Pulmonary artery endothelial cell (primary cell): Measurements from ENCODE around the gene LEFTY2. TPM values are rescaled to one million over a fixed set of nuclear protein-coding genes. Genes with fewer than 3 reads are reported as not detected.
"Not testable (repeated sequence)": the region's sequence is repeated elsewhere in the genome, so short reads cannot be mapped to it uniquely, and the experiment has no call there.

ENCODE experiments used
- DNase-seq: peaks from one replicate; pipeline ENCODE4 v3.0.0-alpha.2; 2011; ENCODE audit warnings: low read depth, low spot score
- total RNA-seq: library from RNA; depleted of rRNA; stranded (reverse); fragments of >200 nt; gene quantifications from 2 replicates; pipeline ENCODE4 v1.2.3, GENCODE V29; 2014

Gene LEFTY2
- total RNA-seq, 1 donor from 2014 or later = 0.26 TPM

DNA sequence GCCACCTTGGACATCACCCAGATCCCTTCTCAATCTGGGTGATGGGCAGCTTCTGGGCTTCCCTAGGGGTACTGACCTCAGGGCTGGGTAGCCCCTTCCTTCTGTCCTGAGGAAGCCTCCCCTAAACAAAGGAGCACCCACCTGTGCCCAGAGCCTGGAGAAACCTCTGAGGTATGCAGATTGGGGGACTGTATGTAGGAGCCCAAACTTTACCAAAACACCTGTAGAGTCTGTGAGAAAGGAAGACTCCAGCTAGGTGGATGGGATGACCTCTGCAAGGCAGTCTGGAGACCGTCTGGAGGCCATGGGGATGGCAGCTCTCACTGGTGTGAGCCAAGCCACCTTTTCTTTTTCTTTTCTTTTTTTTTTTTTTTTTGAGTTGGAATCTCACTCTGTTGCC is 13.7 kb upstream of the LEFTY2 start:
- no peak for DNase-seq

DNA sequence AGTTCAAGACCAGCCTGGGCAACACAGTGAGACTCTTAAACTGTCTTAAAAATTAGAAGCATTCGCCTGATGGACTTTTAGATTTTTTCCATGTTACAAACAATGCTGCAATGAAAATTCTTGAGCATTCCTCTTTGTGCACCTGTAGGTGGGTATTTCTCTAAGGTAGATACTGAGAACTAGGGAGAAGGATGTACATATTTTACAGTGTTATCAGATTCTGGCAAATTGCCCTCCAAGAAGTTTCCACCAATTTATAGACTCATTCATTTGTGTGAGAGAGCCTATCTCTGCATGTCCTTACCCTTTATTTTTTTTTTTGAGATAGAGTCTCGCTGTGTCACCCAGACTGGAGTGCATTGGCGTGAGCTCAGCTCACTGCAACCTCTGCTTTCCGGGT is 12.3 kb upstream of the LEFTY2 start:
- no peak for DNase-seq

DNA sequence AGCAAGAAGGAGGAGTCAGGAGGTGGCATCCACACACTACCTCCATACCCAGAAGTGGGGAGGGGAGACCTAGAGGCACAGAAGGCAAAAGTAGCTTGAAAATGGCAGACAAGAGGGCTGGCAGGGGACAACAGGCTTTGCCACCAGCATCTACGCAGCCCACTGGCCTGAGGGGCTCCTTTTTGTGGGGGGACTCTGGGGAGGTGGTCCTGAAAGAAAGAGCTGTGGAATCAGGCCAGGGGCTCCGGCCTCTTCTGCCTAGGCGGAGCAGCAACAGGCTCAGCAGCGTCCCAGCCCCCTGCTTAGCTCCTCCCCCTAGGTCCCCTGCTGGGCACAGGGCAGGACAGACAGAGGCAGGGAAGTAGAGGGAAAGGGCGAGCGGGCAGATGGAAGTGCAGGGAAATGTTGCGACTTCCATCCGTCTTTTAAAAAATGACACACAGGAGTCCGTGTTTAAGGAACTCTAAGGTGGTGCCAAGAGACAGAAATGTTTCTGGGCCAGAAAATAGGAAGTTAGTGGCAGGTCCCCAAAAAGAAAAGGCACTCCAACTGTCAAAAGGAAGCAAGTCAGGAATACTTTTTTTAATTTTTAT is 10.0 kb upstream of the LEFTY2 start:
- no peak for DNase-seq

DNA sequence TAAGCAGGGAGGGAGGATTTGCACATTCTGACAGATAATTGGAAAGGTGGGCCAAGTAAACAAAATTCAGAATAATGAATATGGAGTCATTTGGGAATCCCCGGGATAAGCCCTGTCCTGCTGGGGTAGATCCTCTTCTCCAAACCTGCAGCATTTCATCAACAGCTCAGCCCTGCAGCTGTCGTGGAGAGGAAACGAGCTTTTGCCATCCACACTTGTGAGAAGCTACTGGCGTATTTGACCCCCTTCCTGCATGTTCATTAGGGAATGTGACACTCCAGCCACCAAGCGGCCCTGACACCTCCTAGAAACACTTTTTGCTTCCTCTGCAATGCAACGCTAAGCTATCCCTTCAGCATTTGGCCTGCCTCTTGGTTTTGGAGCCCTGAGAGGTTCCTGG is 8.0 kb upstream of the LEFTY2 start:
- no peak for DNase-seq

DNA sequence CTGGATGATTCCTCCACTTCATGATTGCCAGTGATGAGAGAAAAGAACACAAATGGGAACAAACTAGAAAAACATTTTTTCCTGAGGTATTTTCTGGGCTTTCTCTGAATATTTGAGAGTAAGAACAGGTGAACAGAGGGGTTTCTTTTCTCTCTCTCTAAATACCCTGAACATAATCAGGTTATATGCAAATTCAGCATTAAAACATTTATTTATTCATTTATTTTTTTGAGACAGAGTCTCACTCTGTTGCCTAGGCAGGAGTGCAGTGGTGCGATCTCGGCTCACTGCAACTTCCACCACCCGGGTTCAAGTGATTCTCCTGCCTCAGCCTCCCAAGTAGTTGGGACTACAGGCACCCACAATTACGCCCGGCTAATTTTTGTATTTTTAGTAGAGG is 5.8 kb upstream of the LEFTY2 start:
- DNase-seq = no peak

DNA sequence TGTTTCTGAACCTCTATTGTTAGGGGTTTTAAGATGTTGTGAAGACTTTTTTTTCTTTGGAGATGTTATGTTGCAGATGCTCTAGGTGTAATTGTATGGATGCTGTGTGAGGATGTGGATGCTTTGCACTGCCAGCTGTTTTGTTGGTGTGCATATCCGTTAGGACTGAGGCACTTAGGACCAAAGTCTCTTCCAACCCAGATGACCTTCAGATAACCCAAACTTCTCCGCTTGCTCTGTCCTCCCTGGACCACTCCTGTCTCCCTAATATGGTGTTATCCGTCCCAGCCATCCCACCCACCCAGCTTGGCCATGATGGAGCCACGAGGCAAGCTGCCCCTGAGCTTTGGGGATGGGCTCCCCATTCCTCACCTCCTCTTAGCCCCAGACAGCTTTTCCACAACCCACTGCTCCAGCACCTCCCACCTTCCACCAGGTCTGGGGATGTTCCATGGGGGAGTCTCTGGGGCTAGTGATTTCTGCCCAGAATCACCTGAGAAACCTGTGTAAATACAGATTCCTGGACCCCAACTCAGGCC is 5.1 kb upstream of the LEFTY2 start:
- no peak for DNase-seq

DNA sequence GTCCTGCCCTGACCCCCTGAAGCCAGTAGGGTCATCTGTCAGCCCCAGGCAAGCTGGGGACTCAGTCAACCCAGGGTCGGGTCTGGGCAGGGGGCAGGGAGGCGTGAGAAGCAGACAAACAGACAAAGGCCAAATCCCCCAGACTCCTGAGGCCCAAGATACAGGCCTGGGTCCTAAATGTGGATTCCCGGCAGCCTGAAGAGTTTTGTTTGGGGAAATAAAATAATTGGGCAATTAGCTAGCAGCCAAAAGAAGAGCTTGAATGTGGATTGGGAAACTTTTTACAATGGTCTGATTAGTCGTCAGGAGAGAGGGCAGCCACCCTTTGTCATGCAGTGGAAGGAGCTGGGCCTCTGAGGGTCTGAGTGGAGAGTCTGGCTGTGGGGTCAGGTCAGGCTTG is 4.5 kb upstream of the LEFTY2 start:
- DNase-seq = no peak

DNA sequence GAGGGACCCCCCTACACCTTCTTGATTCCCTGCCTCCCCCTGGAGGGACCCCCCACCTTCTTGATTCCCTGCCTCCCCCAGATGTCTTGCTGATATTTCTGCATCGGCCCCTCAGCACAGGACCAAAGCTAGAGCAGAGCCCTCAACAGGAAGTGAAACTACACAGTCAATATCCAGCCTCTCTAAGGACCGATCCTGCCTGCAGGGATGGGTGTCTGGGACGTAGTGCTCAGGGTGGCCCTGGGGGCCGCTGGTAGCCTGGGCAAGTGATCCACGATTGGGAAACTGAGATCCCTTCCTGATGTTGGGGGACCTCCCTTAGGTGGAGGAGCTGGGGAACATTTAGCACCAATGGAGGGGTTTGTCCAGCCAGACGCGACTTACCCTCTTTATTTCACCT is 3.9 kb upstream of the LEFTY2 start:
- no peak for DNase-seq

DNA sequence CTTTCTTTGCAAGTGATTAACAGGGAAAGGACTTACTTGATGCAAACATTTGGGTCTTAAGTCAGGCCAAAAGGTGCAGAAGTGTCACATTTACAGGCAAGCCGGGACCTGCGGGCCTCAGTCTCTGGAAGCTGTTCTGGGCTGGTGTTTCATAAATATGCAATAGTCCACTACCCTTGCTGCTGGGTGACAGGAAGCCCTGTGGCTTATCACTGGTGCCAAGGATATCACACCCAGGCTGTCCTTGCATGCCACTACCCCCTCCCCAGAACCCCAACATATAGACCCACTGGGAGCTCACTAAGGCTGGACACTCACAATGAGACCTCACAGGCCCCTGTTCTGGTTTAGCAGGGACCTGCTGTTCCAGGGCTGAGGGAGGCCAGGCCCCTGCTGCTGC is 3.4 kb upstream of the LEFTY2 start:
- no peak for DNase-seq

DNA sequence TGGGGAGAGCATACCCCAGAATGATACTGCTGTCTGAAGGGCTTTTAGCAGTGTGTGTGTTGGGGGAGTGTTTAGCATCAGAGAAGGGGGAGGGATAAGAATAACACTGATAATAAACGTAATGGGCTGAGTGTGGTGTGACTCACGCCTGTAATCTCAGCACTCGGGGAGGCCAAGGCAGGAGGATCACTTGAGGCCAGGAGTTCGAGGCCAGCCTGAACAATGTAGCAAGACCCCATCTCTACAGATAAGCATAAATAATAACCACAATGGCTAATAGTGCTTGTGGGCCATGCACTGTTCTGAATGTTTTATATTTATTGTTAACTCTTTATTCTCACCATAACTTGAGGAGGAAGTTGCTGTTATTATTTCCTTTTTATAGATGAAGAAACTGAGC is 2.6 kb upstream of the LEFTY2 start:
- DNase-seq = no peak

DNA sequence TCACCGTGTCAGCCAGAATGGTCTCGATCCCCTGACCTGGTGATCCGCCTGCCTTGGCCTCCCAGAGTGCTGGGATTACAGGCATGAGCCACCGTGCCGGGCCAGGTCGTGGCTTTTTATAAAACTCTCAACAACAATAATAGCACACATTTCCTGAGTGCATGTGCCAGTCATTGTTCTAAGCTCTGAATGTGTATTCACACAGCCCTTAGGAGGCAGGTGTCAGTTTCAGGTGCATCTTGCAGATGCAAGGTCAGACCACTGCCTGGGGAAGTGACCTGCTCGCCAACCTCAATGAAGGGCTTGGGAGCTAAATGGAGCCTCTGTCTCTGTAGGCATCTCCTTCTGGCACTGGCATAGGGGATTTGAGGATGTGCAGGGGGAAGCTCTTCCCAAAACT is 1.6 kb upstream of the LEFTY2 start:
- peak; percentile 50 for DNase-seq

DNA sequence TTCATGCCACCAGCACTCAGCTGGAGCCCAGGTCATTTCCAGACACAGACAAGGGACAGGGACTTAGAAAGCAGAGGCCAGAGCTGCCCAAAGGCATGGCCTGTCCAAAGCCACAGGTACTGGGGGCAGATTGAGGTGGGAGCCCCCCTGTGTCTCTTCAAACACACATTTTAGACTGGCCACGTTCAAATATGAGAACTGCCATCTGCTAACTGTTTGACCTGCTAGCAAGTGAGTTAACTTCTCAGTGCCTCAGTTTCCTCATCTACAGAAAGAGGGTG is 862 bp upstream of the LEFTY2 start:
- no peak for DNase-seq

DNA sequence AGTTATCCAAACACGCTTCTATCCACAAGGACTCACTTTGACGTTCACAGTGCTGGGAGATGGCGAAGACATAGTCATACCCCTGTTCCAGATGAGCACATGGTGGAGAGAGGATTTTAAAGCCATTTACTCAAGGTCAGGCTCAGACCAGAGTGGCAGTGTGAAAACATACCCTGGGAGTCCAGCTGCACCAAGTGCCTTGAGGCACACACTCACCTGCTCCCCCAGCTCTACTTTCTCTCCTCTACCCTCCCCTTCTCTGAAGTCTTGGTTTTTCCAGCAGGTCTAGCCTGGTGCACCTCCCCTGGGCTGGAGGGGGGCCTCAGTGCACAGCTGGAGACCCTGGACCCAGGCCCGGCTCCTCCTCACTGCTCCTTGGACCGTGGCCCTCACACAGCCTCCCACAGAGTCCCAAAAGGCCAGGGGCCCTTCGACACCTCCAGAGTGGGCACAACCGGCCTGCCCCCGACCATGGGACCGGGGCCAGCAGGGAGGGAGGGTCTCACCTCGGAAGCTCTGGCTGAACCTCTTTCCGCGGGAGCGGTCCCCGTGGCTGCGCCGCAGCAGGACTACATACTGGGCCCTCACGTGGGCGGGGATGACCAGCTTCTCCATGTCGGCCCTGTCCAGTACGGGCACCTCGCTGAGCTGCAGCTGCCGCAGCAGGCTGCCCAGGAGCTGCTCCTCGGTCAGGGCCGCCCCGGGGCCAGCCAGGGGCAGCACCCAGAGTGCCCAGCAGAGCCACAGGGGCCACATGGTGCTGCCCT is 452 bp downstream of the LEFTY2 start:
- DNase-seq = no peak

DNA sequence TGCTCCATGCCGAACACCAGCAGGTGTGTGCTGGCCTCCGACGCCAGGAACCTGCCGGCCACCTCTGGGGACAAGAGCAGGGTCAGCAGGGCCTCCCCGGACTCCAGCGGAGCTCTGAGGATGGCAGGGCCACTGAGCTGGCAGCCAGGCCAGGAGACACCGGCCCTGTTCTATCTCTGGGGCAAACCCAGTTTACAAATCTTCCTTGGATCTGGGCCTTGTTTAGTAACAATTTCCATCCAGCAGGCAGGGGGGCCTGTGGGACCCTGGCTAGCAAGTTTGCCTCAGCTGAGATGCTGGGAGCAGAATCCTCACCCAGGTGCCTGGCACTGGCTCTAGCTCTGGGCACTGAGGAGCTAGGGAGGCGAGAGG is 1.1 kb downstream of the LEFTY2 start:
- not testable (repeated sequence) for DNase-seq

DNA sequence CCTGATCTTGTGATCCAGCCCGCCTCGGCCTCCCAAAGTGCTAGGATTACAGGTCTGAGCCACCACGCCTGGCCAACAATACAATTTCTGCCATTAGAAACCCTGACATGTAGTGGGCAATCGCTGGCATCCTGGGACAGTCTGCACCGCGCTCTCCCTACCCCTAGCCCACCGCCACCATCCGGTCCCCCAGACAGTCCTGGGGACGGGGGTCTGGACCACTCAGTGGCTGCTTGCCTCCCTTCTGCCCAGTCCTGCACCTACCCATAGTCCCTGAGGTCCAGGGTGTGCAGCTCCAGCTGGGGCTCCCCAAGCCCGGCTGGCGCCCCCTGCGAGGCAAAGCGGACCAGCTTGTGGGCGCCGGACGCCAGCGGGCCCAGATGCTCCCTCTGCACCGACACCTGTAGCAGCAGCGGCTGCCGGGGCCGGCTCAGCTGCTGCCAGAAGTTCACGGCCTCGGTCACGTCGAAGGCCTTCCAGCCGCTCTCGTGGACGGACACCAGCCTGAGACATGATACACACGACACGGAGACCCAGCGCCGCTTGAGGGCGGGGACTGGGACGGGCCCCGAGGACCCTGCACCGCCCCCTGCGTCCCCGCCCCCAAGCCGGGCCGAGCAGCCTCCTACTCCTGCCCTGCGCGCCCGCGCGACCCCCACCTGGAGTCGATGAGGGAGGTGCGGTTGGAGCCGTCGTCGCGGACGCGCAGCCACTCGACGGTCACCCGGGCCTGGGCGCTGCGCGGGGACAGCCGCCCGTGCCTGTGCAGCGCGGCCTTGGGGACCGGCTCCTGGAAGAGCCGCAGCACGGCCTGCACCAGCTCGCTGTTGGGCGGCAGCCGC is 1.7 kb downstream of the LEFTY2 start:
- DNase-seq = not testable (repeated sequence)

DNA sequence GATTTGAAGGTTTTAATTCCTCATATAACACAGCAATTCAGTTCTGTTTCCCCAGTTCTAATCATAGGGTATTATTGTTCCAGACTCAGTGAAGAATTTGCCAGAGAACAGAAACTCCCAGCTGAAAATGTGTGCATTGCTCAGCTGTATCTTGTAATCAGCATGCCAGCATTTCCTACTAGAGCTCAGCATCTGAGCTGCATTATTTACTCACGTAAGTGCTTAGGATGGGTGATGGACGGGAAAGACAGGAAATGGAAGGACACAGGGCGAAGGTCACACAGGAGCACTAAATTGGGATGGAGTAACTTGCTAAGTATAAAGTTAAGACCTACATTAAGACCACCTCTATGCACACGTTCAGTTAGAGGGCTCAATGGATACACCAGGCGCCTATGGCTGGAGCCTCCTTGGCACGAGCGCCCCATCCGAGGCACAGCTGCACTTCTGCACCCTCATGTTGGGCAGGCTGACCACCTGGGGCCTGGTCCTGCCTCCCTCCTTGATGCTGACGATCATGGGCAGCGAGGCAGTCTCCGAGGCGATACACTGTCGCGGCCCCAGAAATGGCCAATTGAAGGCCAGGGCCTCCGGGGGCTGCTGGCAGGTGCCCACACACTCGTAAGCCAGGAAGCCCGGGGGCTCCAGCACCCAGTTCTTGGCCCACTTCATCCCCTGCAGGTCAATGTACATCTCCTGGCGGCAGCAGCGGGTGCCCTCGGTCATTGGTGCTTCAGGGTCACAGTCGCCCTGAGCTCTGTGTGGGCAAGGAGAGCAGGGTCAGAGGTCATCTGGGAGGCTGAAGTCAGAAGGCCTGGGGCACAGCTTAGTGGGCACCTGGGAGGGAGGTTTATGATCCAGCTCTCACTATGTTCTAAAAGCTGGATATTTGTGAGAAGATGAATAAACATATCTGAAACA is 3.7 kb downstream of the LEFTY2 start:
- DNase-seq = no peak

DNA sequence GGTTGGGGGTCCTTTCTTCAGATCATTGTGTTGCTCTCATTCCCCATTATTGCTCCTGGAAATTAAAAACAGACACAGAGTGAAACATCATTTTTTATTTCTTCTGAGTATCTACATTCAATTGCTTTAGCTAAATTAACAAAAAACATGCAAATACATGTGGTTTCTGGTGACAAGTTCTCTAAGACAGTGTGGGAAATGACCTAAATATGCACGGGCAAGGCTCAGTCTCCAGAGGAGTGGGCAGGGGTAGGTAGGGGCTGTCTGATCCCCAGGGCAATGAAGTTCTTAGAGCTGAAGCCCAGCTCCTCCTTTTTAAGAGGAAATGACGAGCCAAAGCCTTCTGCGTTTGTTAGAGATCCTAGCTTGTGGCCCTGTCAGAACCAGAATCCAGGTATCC is 4.5 kb downstream of the LEFTY2 start:
- DNase-seq = no peak

DNA sequence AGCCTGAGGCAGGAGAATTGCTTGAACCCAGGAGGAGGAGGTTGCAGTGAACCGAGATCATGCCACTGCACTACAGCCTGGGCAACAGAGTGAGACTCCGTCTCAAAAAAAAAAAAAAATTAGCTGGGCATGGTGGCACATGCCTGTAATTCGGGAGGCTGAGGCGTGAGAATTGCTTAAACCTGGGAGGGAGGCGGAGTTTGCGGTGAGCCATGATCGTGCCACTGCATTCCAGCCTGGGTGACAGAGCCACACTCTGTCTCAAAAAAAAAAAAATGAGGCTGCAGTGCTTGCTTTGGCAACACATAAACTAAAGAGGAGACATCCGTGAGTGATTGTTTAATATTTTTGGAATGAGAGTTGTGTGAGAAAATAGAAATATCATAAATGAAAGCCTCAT is 4.9 kb downstream of the LEFTY2 start:
- DNase-seq = not testable (repeated sequence)

DNA sequence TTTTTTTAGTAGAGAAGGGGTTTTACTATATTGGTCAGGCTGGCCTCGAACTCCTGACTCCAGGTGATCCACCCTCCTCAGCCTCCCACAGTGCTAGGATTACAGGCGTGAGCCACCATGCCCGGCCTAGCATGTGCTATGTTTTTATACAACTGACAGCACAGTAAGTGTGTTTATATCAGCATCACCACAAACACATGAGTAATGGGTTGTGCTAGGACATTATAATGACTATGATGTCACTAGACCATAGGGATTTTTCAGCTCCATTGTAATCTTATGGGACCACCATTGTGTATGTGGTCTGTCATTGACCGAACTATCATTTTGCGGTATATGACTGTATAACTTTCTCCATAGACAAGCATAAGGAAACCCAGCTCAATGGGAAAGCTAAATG is 6.3 kb downstream of the LEFTY2 start:
- no peak for DNase-seq

DNA sequence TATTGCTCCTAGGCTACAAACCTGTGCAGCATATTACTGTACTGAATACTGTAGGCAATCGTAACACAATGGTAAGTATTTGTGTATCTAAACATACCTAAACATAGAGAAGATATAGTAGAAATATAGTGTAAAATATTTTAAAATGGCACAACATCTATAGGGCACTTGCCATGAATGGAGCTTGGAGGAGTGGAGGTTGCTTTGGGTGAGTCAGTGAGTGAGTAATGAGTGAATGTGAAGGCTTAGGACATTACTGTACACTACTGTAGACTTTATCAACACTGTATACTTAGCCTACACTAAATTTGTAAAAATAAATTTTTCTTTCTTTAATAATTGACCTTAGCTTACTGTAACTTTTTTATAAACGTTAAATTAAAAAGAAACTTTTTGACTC is 7.9 kb downstream of the LEFTY2 start:
- DNase-seq = no peak
